RWPE1 (cell line): ENCODE measurements around the gene CSNK2A1.

ENCODE experiments used
- CTCF ChIA-PET: fragments of 350-600 bp; sonication (Branson Sonifier 250); formaldehyde crosslinking; extraction: SDS; loops from one replicate; lab custom pipeline; 2021; lab: Yijun Ruan, JAX
- POLR2A ChIA-PET: fragments of 400-600 bp; formaldehyde crosslinking; extraction: SDS; loops from one replicate; lab custom pipeline; 2020; ENCODE audit warnings: antibody characterized with exemption; ENCODE audit not compliant: low non-redundant PET; lab: Yijun Ruan, JAX
- DNase-seq: peaks from one replicate; pipeline ENCODE4 v3.0.0; 2012; ENCODE audit warnings: low spot score
- H3K27ac ChIP-seq: fragments of 450-650 bp; 2 replicates; pipeline ENCODE4 v1.5.1; 2017
- TF ChIP-seq, protein P1 (sequence below): fragments of 450-650 bp; conservative IDR thresholded peaks from 2 replicates; pipeline ENCODE4 v1.5.1; 2017; ENCODE audit warnings: low read depth, mild to moderate bottlenecking

The CSNK2A1 gene

DNA sequence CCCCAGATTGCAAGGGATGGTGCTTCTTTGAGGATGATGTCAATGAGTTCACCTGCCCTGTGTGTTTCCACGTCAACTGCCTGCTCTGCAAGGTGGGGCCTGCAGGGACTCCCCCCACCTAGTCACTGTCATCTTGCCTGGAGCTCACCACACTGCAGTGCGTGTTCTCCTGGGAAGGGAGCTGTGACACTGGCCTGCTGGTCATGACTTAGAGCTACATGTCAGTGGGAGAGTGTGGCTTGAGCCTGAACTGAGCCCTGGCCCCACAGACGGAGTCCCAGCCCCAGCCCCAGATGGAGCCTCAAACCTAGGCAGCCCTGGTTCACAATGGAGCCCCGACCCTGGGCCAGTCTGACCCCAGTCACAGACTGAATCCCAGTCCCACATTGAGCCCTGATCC is 116.2 kb downstream of the CSNK2A1 start:
- H3K27ac ChIP-seq: peak overlapping the region; percentile 66; the same call in 1 of the 2 replicates
- no peak for DNase-seq
- POLR2A ChIA-PET: no interaction called here
- CTCF ChIA-PET: interaction anchor here (0.6 kb wide), 1 partner anchor 237 kb away, joined by 3 read pairs; no protein-coding TSS in a partner anchor
- TF ChIP-seq, protein P1, sequence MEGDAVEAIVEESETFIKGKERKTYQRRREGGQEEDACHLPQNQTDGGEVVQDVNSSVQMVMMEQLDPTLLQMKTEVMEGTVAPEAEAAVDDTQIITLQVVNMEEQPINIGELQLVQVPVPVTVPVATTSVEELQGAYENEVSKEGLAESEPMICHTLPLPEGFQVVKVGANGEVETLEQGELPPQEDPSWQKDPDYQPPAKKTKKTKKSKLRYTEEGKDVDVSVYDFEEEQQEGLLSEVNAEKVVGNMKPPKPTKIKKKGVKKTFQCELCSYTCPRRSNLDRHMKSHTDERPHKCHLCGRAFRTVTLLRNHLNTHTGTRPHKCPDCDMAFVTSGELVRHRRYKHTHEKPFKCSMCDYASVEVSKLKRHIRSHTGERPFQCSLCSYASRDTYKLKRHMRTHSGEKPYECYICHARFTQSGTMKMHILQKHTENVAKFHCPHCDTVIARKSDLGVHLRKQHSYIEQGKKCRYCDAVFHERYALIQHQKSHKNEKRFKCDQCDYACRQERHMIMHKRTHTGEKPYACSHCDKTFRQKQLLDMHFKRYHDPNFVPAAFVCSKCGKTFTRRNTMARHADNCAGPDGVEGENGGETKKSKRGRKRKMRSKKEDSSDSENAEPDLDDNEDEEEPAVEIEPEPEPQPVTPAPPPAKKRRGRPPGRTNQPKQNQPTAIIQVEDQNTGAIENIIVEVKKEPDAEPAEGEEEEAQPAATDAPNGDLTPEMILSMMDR: no peak

DNA sequence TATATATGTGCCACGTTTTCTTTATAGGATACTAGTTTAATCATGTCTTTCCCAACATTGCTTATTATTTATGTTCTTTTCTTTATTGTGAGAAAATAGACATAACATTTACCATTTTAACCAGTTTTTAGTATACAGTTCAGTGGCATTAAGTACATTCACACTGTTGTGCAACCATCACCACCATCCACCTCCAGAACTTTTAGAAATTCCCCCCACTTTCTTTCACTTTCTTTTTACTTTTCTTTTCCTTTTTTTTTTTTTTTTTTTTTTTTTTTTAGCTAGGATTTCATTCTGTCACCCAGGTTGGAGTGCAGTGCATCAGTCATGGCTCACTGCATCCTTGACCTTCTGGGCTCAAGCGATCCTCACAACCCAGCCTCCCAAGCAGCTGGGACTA is 117.0 kb downstream of the CSNK2A1 start:
- no peak for DNase-seq
- TF ChIP-seq, protein P1: no peak
- CTCF ChIA-PET: no interaction called here
- no peak overlapping the region for H3K27ac ChIP-seq
- POLR2A ChIA-PET: no interaction called here
